HG03066 (cell line): ENCODE results near the gene SETX.

Source experiments
- ATAC-seq: cut with Tn5 transposase; IDR thresholded peaks from one replicate; pipeline ENCODE4 v1.9.1; 2021; ENCODE audit warnings: low read depth; ENCODE audit not compliant: unreplicated experiment

The SETX gene

GRCh38 chr9:132364068-132364467, 9.3 kb upstream of the SETX start:
- no peak for ATAC-seq

GRCh38 chr9:132357764-132358163, 3.0 kb upstream of the SETX start:
- ATAC-seq: no peak

- no peak for ATAC-seq
These were observed 1.6 kb upstream of the SETX start for GRCh38 chr9:132356324-132356924.

GRCh38 chr9:132351404-132352045, 3.3 kb downstream of the SETX start:
- ATAC-seq: no peak

- ATAC-seq: no peak
These were observed 3.9 kb downstream of the SETX start for GRCh38 chr9:132350861-132351315.

- ATAC-seq: no peak
These were observed 6.1 kb downstream of the SETX start for GRCh38 chr9:132348676-132349075.

GRCh38 chr9:132346177-132346576, 8.6 kb downstream of the SETX start:
- ATAC-seq: no peak

GRCh38 chr9:132341177-132341840, 13.5 kb downstream of the SETX start:
- ATAC-seq: no peak

- no peak for ATAC-seq
These were observed 20.4 kb downstream of the SETX start for GRCh38 chr9:132334364-132334763.

GRCh38 chr9:132333556-132333955, 21.2 kb downstream of the SETX start:
- ATAC-seq: no peak

GRCh38 chr9:132328580-132328979, 26.2 kb downstream of the SETX start:
- no peak for ATAC-seq

- ATAC-seq: no peak
These were observed 27.2 kb downstream of the SETX start for GRCh38 chr9:132327537-132327936.

- ATAC-seq: no peak
These were observed 30.4 kb downstream of the SETX start for GRCh38 chr9:132324425-132324824.

- no peak for ATAC-seq
These were observed 35.2 kb downstream of the SETX start for GRCh38 chr9:132319421-132320110.

GRCh38 chr9:132312873-132313272, 41.9 kb downstream of the SETX start:
- no peak for ATAC-seq

GRCh38 chr9:132312426-132312825, 42.4 kb downstream of the SETX start:
- ATAC-seq: no peak

GRCh38 chr9:132311978-132312377, 42.8 kb downstream of the SETX start:
- ATAC-seq: no peak

GRCh38 chr9:132309056-132309455, 45.7 kb downstream of the SETX start:
- no peak for ATAC-seq

- ATAC-seq: no peak
These were observed 53.3 kb downstream of the SETX start for GRCh38 chr9:132301521-132301920.

- no peak for ATAC-seq
These were observed 55.6 kb downstream of the SETX start for GRCh38 chr9:132299221-132299620.

- no peak for ATAC-seq
These were observed 59.6 kb downstream of the SETX start for GRCh38 chr9:132295181-132295580.
